GM12878 (cell line): ENCODE data around the gene FARSB. TPM values are rescaled to one million over a fixed set of nuclear protein-coding genes. Genes with fewer than 3 reads are reported as not detected.
A peak's percentile ranks its signal among the peaks of the same experiment; 100 is the strongest.

Experiments
- ATF7 ChIP-seq: fragments of 450-650 bp; IDR thresholded peaks from 2 replicates; pipeline ENCODE4 v1.6.1; 2016; ENCODE audit warnings: low read depth, mild to moderate bottlenecking
- CBFB ChIP-seq: IDR thresholded peaks from 2 replicates; pipeline ENCODE4 v1.6.1; 2016; ENCODE audit warnings: antibody characterized with exemption, low read depth
- CHD4 ChIP-seq: fragments of 200-600 bp; sonication (generic); IDR thresholded peaks from 2 replicates; pipeline ENCODE4 v1.6.1; 2016; ENCODE audit warnings: mild to moderate bottlenecking
- ELK1 ChIP-seq: IDR thresholded peaks from 2 replicates; pipeline ENCODE4 v1.6.1; 2012; ENCODE audit warnings: low read depth, low read length, improper control_type of control experiment
- GABPA ChIP-seq: IDR thresholded peaks from 2 replicates; pipeline ENCODE4 v1.6.1; 2014; ENCODE audit warnings: antibody characterized with exemption, low read depth, mild to moderate bottlenecking, inconsistent platforms
- HCFC1 ChIP-seq: fragments of 150-350 bp; IDR thresholded peaks from 2 replicates; pipeline ENCODE4 v1.6.1; 2014; ENCODE audit warnings: low read length
- HDAC6 ChIP-seq: fragments of 200-600 bp; sonication (generic); IDR thresholded peaks from one replicate; pipeline ENCODE4 v1.8.0; 2017; ENCODE audit warnings: antibody characterized with exemption; ENCODE audit not compliant: unreplicated experiment
- JUNB ChIP-seq: IDR thresholded peaks from 2 replicates; pipeline ENCODE4 v1.6.1; 2016; ENCODE audit warnings: antibody characterized with exemption, mild to moderate bottlenecking
- MEF2B ChIP-seq: fragments of 450-650 bp; IDR thresholded peaks from 2 replicates; pipeline ENCODE4 v1.6.1; 2018; ENCODE audit warnings: mild to moderate bottlenecking, moderate library complexity; ENCODE audit not compliant: partially characterized antibody, poor library complexity, severe bottlenecking
- MTA2 ChIP-seq: fragments of 450-650 bp; IDR thresholded peaks from 2 replicates; pipeline ENCODE4 v1.6.1; 2016; ENCODE audit warnings: low read depth, mild to moderate bottlenecking, moderate library complexity
- MYB ChIP-seq: fragments of 150-350 bp; IDR thresholded peaks from 2 replicates; pipeline ENCODE4 v1.6.1; 2014; ENCODE audit warnings: mild to moderate bottlenecking, low read depth, low read length, borderline replicate concordance
- POLR2AphosphoS2 ChIP-seq: IDR thresholded peaks from 2 replicates; pipeline ENCODE4 v1.6.1; 2011; ENCODE audit warnings: low read depth, mild to moderate bottlenecking, low read length, improper control_type of control experiment, moderate library complexity
- RAD21 ChIP-seq: IDR thresholded peaks from 2 replicates; pipeline ENCODE4 v1.6.1; 2011; ENCODE audit warnings: mild to moderate bottlenecking, low read depth, low read length, moderate library complexity; ENCODE audit not compliant: insufficient read depth
- RB1 ChIP-seq: fragments of 450-650 bp; formaldehyde crosslinking; IDR thresholded peaks from 2 replicates; pipeline ENCODE4 v1.6.1; 2017; ENCODE audit warnings: mild to moderate bottlenecking, borderline replicate concordance
- RBBP5 ChIP-seq: fragments of 200-600 bp; sonication (generic); conservative IDR thresholded peaks from 2 replicates; pipeline ENCODE4 v1.6.1; 2016
- RELB ChIP-seq: fragments of 450-650 bp; IDR thresholded peaks from 2 replicates; pipeline ENCODE4 v1.6.1; 2017; ENCODE audit warnings: low read depth, mild to moderate bottlenecking, moderate library complexity
- SPI1 ChIP-seq: IDR thresholded peaks from 2 replicates; pipeline ENCODE4 v1.6.1; 2011; ENCODE audit warnings: low read depth, mild to moderate bottlenecking, low read length, moderate library complexity, borderline replicate concordance; ENCODE audit not compliant: insufficient read depth
- SRF ChIP-seq, 2 experiments: IDR thresholded peaks; 2 replicates each; pipeline ENCODE4 v1.6.1; 2011; ENCODE audit warnings: low read depth in 2 of 2, low read length in 2 of 2, mild to moderate bottlenecking in 1 of 2, moderate library complexity in 1 of 2
- TCF7 ChIP-seq: IDR thresholded peaks from 2 replicates; pipeline ENCODE4 v1.6.1; 2014; ENCODE audit warnings: antibody characterized with exemption, borderline replicate concordance
- ZBED1 ChIP-seq: IDR thresholded peaks from 2 replicates; pipeline ENCODE4 v1.6.1; 2016; ENCODE audit warnings: borderline replicate concordance
- ZNF207 ChIP-seq: fragments of 450-650 bp; IDR thresholded peaks from 2 replicates; pipeline ENCODE4 v1.6.1; 2014; ENCODE audit warnings: antibody characterized with exemption, mild to moderate bottlenecking, borderline replicate concordance
- ZNF274 ChIP-seq: IDR thresholded peaks from one replicate; pipeline ENCODE4 v1.8.0; 2011; ENCODE audit not compliant: insufficient read length, insufficient read depth
- polyA plus RNA-seq, 11 experiments: library from polyadenylated mRNA; depleted of rRNA in 4 of 11; unstranded in 6 of 11; stranded (reverse) in 5 of 11; fragments of >200 nt; fragmentation: Nextera tagmentation in 4 of 11; fragmentation: Illumina TruSeq in 1 of 11; extraction: Ambion mirVana in 4 of 11; extraction: Trizol in 1 of 11; gene quantifications; 1 replicate in 1 of 11; 2 replicates in 10 of 11; pipeline versions ENCODE4 v1.2.1 to v1.2.3, GENCODE V29; 2011 to 2016; ENCODE audit warnings: inconsistent platforms in 2 of 11, missing spikeins in 2 of 11, low read depth in 1 of 11
- total RNA-seq, 4 experiments: library from RNA; depleted of rRNA in 3 of 4; stranded (reverse); fragments of >200 nt in 3 of 4; fragmentation: Illumina TruSeq in 1 of 4; extraction: Trizol in 1 of 4; gene quantifications; 2 replicates each; pipeline versions ENCODE4 v1.2.1 to v1.2.3, GENCODE V29; 2013 to 2021
- TF ChIP-seq, protein P1 (sequence below): fragments of 450-650 bp; formaldehyde crosslinking; IDR thresholded peaks from 2 replicates; pipeline ENCODE4 v1.4.0; 2020; ENCODE audit warnings: mild to moderate bottlenecking, moderate library complexity
- TF ChIP-seq, protein P2 (sequence below): IDR thresholded peaks from 2 replicates; pipeline ENCODE4 v1.6.1; 2012; ENCODE audit warnings: mild to moderate bottlenecking, low read depth, low read length

FARSB gene
- total and polyA plus RNA-seq, 10 of the 15 experiments (the other 5 are each of a cell fraction or from before 2014, with no cell fraction given), result 32.4 to 127 (median 73.8) TPM

- TF ChIP-seq, protein P1, sequence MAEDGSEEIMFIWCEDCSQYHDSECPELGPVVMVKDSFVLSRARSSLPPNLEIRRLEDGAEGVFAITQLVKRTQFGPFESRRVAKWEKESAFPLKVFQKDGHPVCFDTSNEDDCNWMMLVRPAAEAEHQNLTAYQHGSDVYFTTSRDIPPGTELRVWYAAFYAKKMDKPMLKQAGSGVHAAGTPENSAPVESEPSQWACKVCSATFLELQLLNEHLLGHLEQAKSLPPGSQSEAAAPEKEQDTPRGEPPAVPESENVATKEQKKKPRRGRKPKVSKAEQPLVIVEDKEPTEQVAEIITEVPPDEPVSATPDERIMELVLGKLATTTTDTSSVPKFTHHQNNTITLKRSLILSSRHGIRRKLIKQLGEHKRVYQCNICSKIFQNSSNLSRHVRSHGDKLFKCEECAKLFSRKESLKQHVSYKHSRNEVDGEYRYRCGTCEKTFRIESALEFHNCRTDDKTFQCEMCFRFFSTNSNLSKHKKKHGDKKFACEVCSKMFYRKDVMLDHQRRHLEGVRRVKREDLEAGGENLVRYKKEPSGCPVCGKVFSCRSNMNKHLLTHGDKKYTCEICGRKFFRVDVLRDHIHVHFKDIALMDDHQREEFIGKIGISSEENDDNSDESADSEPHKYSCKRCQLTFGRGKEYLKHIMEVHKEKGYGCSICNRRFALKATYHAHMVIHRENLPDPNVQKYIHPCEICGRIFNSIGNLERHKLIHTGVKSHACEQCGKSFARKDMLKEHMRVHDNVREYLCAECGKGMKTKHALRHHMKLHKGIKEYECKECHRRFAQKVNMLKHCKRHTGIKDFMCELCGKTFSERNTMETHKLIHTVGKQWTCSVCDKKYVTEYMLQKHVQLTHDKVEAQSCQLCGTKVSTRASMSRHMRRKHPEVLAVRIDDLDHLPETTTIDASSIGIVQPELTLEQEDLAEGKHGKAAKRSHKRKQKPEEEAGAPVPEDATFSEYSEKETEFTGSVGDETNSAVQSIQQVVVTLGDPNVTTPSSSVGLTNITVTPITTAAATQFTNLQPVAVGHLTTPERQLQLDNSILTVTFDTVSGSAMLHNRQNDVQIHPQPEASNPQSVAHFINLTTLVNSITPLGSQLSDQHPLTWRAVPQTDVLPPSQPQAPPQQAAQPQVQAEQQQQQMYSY (CRISPR knock-in tag), result no peak
- TF ChIP-seq, protein P2, sequence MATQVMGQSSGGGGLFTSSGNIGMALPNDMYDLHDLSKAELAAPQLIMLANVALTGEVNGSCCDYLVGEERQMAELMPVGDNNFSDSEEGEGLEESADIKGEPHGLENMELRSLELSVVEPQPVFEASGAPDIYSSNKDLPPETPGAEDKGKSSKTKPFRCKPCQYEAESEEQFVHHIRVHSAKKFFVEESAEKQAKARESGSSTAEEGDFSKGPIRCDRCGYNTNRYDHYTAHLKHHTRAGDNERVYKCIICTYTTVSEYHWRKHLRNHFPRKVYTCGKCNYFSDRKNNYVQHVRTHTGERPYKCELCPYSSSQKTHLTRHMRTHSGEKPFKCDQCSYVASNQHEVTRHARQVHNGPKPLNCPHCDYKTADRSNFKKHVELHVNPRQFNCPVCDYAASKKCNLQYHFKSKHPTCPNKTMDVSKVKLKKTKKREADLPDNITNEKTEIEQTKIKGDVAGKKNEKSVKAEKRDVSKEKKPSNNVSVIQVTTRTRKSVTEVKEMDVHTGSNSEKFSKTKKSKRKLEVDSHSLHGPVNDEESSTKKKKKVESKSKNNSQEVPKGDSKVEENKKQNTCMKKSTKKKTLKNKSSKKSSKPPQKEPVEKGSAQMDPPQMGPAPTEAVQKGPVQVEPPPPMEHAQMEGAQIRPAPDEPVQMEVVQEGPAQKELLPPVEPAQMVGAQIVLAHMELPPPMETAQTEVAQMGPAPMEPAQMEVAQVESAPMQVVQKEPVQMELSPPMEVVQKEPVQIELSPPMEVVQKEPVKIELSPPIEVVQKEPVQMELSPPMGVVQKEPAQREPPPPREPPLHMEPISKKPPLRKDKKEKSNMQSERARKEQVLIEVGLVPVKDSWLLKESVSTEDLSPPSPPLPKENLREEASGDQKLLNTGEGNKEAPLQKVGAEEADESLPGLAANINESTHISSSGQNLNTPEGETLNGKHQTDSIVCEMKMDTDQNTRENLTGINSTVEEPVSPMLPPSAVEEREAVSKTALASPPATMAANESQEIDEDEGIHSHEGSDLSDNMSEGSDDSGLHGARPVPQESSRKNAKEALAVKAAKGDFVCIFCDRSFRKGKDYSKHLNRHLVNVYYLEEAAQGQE, result no peak
- TF ChIP-seq CBFB (no peak), RBBP5 (no peak), SRF (IDR thresholded peaks at IDR 0.05; ENCODE audit: low read depth in 2 of 2, low read length in 2 of 2) (no peak), SPI1 (no peak), RELB (no peak), RB1 (no peak), MTA2 (no peak), GABPA (no peak), CHD4 (no peak), HCFC1 (no peak), ZNF274 (no peak), MEF2B (no peak), TCF7 (peak; percentile 31; the same call in 1 of the 2 replicates), JUNB (peak; percentile 76), ELK1 (no peak), ATF7 (no peak), MYB (no peak), POLR2AphosphoS2 (no peak), ZNF207 (no peak), ZBED1 (no peak), HDAC6 (no peak), RAD21 (no peak)
Measured at GRCh38 chr2:222521099-222521498, 134.8 kb downstream of the FARSB start (continued).
